A673 (cell line): Measurements from ENCODE around the gene FHIT. TPM values are rescaled to one million over a fixed set of nuclear protein-coding genes. Genes with fewer than 3 reads are reported as not detected.

ENCODE experiments used
- BruUV-seq: library from RNA; stranded (reverse); fragments of 400-500 nt; replicated peaks from 2 replicates; lab custom pipeline; 2021; lab: Mats Ljungman, UMichigan
- CTCF ChIA-PET: fragments of 300-600 bp; sonication (Branson Sonifier 250); formaldehyde crosslinking; loops from one replicate; lab custom pipeline; 2022; ENCODE audit warnings: antibody characterized with exemption; lab: Charles Lee
- POLR2A ChIA-PET: fragments of 300-600 bp; sonication (Branson Sonifier 250); formaldehyde crosslinking; loops from one replicate; lab custom pipeline; 2022; ENCODE audit warnings: antibody characterized with exemption; ENCODE audit not compliant: low non-redundant PET; lab: Charles Lee
- DNase-seq: peaks from one replicate; pipeline ENCODE4 v3.0.0-alpha.2; 2015; ENCODE audit warnings: low spot score
- H3K27ac ChIP-seq: fragments of 200-600 bp; sonication (generic); 2 replicates; pipeline ENCODE4 v1.5.1; 2016; ENCODE audit warnings: mixed run types, low read depth, mild to moderate bottlenecking, mixed read lengths, antibody characterized with exemption, low read length; ENCODE audit not compliant: poor library complexity, severe bottlenecking
- H3K27me3 ChIP-seq: fragments of 200-600 bp; sonication (generic); replicated peaks from 2 replicates; pipeline ENCODE4 v1.6.1; 2017; ENCODE audit warnings: mixed run types, low read depth, mild to moderate bottlenecking, mixed read lengths, antibody characterized with exemption, low read length; ENCODE audit not compliant: insufficient read depth, poor library complexity
- H3K36me3 ChIP-seq: fragments of 200-600 bp; sonication (generic); 2 replicates; pipeline ENCODE4 v1.6.1; 2016; ENCODE audit warnings: mixed run types, mild to moderate bottlenecking, mixed read lengths, antibody characterized with exemption, low read length; ENCODE audit not compliant: insufficient read depth, poor library complexity, severe bottlenecking
- H3K4me1 ChIP-seq: fragments of 200-600 bp; sonication (generic); 2 replicates; pipeline ENCODE4 v1.6.1; 2017; ENCODE audit warnings: mixed run types, mild to moderate bottlenecking, mixed read lengths, antibody characterized with exemption, low read length; ENCODE audit not compliant: insufficient read depth, poor library complexity, severe bottlenecking
- H3K4me3 ChIP-seq: fragments of 200-600 bp; sonication (generic); 2 replicates; pipeline ENCODE4 v1.5.1; 2016; ENCODE audit warnings: low read depth, mixed run types, mild to moderate bottlenecking, mixed read lengths, low read length; ENCODE audit not compliant: poor library complexity, severe bottlenecking
- H3K9me3 ChIP-seq: fragments of 200-600 bp; sonication (generic); 2 replicates; pipeline ENCODE4 v1.6.1; 2016; ENCODE audit warnings: mixed run types, low read depth, mild to moderate bottlenecking, mixed read lengths, antibody characterized with exemption, low read length; ENCODE audit not compliant: poor library complexity, severe bottlenecking
- EZH2 ChIP-seq: fragments of 200-600 bp; sonication (generic); IDR thresholded peaks from 2 replicates; pipeline ENCODE4 v1.6.1; 2017; ENCODE audit warnings: borderline replicate concordance, low read depth, mild to moderate bottlenecking, mixed read lengths, antibody characterized with exemption, low read length; ENCODE audit not compliant: poor library complexity, severe bottlenecking
- intact Hi-C: fragments of 100-400 bp; cut with micrococcal nuclease; formaldehyde crosslinking; loops from one replicate; pipeline ENCODE4 v1.10.0; 2022; ENCODE audit not compliant: unreplicated experiment
- total RNA-seq: library from RNA; stranded (reverse); gene quantifications from 2 replicates; pipeline ENCODE4 v1.2.3, GENCODE V29; 2021
- TF ChIP-seq, protein P1 (sequence below): fragments of 300-800, 200-600 bp; sonication (generic); conservative IDR thresholded peaks from 2 replicates; pipeline ENCODE4 v1.5.1; 2017; ENCODE audit warnings: low read depth, mild to moderate bottlenecking, antibody characterized with exemption, low read length, moderate library complexity, mixed read lengths

The FHIT gene
- total RNA-seq, 1 experiment from 2014 or later = not detected

DNA sequence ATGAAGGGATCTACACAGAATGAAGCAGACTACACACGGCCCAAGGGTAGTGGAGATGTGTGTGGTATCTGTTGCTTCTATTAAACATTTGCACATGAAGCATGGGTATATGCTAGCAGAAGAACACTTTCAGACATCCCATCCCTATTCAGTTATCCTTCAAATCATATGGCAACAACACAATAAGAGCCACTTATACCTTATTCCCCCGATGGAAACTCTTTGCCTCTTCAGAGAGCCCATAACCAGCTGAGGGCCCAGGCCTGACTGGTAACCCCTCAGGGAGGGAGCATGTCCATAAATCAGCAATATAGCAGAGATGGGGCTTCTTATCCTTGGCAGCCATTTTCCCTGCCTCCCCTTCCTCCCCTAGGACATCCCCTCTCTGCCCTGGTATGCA is 210.6 kb downstream of the FHIT start:
- Histone ChIP-seq H3K27ac (no peak overlapping the region), H3K36me3 (no peaks in the 10 kb centered on the region), H3K9me3 (no peaks in the 10 kb centered on the region), H3K4me3 (no peak overlapping the region), H3K27me3 (no peaks in the 10 kb centered on the region), H3K4me1 (no peaks in the 10 kb centered on the region)
- CTCF ChIA-PET = no interaction called here
- intact Hi-C loops = no loop called here
- no peak for TF ChIP-seq EZH2
- TF ChIP-seq, protein P1, sequence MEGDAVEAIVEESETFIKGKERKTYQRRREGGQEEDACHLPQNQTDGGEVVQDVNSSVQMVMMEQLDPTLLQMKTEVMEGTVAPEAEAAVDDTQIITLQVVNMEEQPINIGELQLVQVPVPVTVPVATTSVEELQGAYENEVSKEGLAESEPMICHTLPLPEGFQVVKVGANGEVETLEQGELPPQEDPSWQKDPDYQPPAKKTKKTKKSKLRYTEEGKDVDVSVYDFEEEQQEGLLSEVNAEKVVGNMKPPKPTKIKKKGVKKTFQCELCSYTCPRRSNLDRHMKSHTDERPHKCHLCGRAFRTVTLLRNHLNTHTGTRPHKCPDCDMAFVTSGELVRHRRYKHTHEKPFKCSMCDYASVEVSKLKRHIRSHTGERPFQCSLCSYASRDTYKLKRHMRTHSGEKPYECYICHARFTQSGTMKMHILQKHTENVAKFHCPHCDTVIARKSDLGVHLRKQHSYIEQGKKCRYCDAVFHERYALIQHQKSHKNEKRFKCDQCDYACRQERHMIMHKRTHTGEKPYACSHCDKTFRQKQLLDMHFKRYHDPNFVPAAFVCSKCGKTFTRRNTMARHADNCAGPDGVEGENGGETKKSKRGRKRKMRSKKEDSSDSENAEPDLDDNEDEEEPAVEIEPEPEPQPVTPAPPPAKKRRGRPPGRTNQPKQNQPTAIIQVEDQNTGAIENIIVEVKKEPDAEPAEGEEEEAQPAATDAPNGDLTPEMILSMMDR = no peak
- BruUV-seq = no TSS peak
- no peak for DNase-seq
- POLR2A ChIA-PET = no interaction called here

DNA sequence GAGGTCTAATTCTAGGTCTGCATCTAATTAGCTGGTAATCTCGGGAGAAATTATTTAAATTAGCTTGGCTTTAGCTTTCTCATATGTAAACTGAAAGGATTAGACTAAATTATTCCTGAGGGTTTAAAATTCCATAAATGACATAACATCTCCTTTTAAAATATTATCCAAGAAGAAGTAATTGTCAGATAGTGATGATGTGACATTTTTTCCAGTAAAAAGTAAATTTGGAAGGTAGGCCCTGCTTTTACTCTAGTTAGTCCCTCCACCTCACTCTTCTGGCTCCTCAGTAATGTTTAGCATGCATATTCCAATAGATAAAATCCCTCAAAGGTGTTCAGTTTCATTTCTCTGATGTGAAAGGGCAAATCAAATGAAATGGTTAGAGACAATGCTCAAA is 215.7 kb downstream of the FHIT start:
- Histone ChIP-seq H3K36me3 (no peaks in the 10 kb centered on the region), H3K9me3 (no peaks in the 10 kb centered on the region), H3K27ac (no peak overlapping the region), H3K4me1 (no peaks in the 10 kb centered on the region), H3K27me3 (no peaks in the 10 kb centered on the region), H3K4me3 (no peak overlapping the region)
- intact Hi-C loops = no loop called here
- no peak for TF ChIP-seq EZH2
- TF ChIP-seq, protein P1 = no peak
- no TSS peak for BruUV-seq
- DNase-seq = no peak
- CTCF ChIA-PET = no interaction called here
- POLR2A ChIA-PET = no interaction called here

DNA sequence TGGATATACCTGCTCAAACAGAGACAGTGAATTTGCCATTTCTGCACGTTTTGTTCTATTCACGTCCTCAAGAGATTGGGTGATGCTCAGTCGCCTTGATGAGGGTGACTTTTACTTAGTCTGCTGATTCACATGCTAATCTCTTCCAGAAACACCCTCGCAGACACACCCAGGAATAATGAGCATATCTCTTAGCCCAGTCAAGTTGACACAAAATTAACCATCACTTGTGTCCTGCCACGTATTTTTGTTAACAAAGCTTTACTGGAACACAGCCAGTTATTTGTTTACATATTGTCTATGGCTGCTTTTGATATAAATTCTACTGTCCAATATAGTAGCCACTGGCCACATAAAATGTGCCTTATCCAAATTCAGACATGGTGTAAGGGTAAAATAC is 218.3 kb downstream of the FHIT start:
- Histone ChIP-seq H3K27ac (no peak overlapping the region), H3K4me1 (no peaks in the 10 kb centered on the region), H3K4me3 (no peak overlapping the region), H3K27me3 (no peaks in the 10 kb centered on the region), H3K36me3 (no peaks in the 10 kb centered on the region), H3K9me3 (no peaks in the 10 kb centered on the region)
- TF ChIP-seq, protein P1 = no peak
- TF ChIP-seq EZH2 = no peak
- intact Hi-C loops = no loop called here
- ChIA-PET CTCF (no interaction called here), POLR2A (no interaction called here)
- no TSS peak for BruUV-seq
- DNase-seq = no peak
